GM18909 (cell line): ENCODE data around the gene CYFIP2.
A peak's percentile ranks its signal among the peaks of the same experiment; 100 is the strongest.

ENCODE experiments used
- ATAC-seq: cut with Tn5 transposase; IDR thresholded peaks from one replicate; pipeline ENCODE4 v1.9.1; 2021; ENCODE audit warnings: mild to moderate bottlenecking; ENCODE audit not compliant: unreplicated experiment, poor library complexity

Gene CYFIP2

GRCh38 chr5:157285310-157286035 is 19.6 kb downstream of the CYFIP2 start:
- no peak for ATAC-seq

DNA sequence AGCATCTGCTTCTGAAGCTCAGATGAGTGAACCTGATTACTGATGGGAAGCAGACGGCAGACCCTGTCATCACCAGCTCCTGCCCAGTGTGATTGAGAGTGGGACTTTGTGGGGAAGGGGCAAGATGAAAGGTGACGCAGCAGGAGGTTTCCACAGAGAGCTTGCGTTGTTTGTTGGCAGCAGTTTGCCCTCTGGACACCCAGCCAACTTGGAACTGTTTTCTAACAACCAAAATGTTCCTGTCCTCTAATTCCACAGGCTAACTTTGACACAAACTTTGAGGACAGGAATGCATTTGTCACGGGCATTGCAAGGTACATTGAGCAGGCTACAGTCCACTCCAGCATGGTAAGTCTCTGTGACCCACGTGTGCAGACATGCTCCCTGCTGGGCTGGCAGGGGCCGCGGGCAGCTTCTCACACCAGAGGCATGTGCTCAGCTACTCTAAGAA is 20.9 kb downstream of the CYFIP2 start:
- no peak for ATAC-seq

GRCh38 chr5:157288405-157289163 is 22.7 kb downstream of the CYFIP2 start:
- ATAC-seq: no peak

DNA sequence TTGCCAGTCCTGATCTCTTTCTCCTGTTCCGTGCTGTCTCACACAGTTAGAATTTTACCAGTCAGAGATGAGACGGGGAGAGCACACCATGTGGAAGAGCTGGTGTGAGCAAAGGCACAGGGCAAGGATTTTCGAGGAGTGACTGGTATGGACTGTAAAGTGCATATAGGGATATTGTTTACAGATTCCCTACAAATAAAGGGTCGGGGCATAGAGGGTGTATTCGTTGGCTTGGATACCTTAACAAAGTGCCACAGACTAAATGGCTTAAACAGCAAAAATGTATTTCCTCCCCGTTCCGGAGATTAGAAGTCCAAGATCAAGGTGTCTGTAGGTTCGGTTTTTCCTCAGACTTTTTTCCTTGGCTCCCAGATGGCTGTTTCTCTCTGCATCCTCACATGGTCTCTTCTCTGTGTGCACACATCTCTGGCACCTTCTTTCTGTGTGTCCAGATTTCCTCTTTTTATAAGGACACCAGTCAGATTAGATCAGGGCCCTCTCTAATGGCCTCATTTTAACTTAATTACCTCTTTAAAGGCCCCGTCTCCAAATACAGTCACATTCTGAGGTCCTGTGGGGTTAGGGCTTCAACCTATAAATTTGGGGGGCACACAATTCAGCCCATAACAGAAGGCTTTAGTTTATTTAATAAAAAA is 23.4 kb downstream of the CYFIP2 start:
- ATAC-seq: no peak

- no peak for ATAC-seq
Observed at GRCh38 chr5:157290156-157290980, 24.4 kb downstream of the CYFIP2 start.

DNA sequence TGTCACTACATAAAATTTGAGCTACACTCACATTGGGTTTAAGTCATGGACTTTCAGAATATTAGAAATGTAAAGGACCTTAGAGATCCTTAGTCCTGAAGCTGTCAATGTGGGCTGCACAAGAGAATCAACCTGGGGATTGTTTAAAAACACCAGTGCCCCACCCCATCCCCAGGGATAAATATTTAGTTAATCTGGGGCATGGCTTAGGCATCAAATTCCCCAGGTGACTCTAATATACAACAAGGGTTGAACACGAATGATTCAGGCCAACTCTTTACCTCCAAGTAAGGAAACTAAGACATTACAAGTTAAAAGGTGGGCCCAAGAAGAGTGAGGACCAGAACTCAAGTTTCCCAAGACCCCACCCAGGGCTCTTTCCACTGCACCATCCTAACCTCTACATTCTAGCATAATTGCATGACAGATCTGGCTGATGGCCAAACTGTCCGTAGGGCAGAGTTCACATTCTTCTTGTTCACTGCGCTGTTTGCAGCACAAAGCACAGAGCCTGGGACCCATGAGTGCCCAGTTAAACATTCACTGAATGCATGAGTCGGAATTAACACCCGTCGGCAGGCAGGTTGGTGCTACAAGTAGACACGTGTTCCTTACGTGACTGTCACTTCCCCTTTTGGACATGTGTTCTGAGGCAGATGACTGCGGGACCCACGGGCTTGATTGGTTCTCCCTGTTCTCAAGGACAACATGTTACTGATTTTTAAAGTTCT is 25.2 kb downstream of the CYFIP2 start:
- ATAC-seq: peak; percentile 98

DNA sequence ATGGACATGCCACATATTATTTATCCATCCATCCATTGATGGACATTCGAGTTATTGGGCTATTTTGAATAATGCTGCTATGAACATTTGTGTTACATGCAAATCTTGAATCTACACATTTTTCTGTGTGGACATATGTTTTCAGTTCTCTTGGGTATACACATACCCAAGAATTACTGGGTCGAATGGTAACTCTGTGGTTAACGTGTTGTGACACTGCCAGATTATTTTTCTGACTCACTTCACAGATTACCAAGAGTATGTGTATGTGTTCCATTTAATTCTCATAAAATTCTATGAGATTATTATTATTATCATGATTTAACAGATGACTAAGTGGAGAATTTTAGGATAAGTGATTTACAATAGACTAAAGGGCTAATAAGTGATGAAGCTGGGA is 26.7 kb downstream of the CYFIP2 start:
- ATAC-seq: no peak

DNA sequence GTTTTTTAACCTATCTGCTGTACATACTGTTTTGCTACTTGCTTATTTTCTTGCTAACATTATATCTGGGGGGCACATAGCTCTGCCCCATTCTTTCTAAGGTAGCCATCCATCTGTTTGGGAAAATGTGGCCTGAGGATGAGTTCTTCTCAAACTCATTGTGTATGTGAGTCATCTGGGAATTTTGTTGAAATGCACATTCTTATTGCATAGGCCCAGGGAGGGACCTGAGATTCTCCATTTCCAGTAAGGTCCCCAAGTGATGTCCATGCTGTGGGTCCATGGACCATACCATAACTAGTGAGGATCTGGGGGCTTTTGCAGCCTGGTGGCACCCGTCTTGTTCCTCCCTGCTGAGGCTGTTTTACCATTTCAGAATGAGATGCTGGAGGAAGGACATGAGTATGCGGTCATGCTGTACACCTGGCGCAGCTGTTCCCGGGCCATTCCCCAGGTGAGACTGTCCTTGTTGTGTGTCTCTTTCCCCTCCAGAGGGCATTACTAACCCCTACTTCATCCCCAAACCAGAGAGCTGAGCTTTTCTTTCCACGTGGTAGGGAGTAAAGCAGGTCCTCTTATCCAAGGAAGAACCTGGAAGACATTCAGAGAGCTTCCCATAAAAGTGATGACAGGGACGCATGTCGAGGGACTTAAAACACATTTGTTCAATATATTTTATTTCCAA is 28.6 kb downstream of the CYFIP2 start:
- no peak for ATAC-seq

DNA sequence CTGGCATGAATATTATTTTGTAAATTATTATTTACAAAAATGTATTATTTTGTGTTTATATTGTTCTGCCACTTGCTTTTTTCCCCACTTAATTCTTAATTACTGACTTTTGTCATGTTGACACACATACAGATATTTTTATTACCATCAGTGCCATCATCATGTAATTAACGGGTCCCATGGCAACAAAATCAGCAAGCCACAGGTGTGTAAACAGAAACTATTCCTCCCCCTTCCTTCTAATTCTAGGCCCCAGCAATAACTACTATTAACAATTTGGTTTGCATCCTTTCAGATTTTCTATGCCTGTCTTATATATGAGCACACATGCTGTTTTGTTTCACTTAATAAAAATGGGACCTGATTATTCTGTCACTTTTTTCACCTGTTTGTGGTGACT is 29.3 kb downstream of the CYFIP2 start:
- no peak for ATAC-seq

- no peak for ATAC-seq
Observed at GRCh38 chr5:157300564-157300963, 34.6 kb downstream of the CYFIP2 start.

- ATAC-seq: no peak
Observed at GRCh38 chr5:157301066-157301465, 35.1 kb downstream of the CYFIP2 start.

- ATAC-seq: no peak
Observed at GRCh38 chr5:157303023-157303422, 37.1 kb downstream of the CYFIP2 start.

GRCh38 chr5:157303667-157304327 is 37.9 kb downstream of the CYFIP2 start:
- ATAC-seq: no peak

GRCh38 chr5:157306081-157306480 is 40.2 kb downstream of the CYFIP2 start:
- no peak for ATAC-seq

DNA sequence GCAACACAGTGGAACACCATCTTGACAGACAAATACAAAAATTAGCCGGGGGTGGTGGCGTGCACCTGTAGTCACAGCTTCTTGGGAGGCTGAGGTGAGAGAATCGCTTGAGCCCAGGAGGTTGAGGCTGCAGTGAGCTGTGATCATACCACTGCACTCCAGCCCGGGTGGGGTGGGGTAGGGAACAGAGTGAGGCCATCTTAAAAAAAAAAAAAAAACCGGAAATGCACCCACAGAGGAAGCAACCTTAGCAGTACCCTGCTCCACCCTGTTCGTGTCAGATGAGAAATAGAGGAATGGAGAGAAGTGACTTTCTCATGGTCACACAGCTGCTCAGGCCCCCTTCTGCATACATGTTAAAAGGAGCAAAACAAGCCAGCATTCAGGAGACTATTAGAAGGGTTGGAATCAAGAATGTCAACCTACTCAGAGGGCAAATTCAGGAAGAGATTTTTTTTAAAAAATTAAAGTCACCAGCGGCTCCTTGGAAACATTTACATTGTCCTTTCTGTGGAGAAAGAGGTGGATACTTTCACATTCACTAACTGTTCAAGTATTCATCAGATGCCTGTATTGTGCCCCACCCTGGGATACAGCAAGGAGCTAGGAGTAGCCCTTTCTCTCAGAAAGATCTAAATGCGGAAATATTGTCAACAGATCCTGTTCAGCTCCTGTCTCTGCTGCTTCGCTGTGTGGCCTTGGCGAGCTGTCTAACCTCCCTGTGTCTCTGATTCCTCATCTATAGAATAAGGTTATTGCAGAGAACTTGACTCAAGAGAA is 41.0 kb downstream of the CYFIP2 start:
- no peak for ATAC-seq

GRCh38 chr5:157308836-157309465 is 43.0 kb downstream of the CYFIP2 start:
- no peak for ATAC-seq

- ATAC-seq: no peak
Observed at GRCh38 chr5:157309796-157310195, 43.9 kb downstream of the CYFIP2 start.
